Measurements from ENCODE around the gene STARD7.
A peak's percentile ranks its signal among the peaks of the same experiment; 100 is the strongest.

The STARD7 gene

DNA sequence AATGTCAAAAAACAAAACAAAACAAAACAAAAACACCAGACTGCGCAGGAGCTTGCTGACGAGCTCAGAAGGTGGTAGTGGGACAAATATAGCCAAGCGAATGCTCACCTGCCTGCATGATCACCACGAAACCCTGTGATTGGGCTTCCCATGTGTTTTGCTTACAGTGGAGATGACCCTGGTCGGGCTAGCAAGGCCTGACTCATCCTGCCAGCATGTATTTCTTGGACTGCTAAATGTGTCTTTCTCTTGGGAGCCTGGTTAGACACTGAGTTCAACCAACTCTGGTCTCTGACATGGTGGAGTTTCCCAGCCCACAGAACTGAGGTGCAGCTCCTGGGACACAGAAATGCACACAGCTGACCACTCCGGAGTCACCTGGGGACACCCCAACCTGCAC, 32.7 kb downstream of the STARD7 start:
- H3K4me3 ChIP-seq (replicated peaks; ENCODE audit: low read depth, low read length): no peak overlapping the region
- TF ChIP-seq CTCF (IDR thresholded peaks at IDR 0.05; ENCODE audit: low read length, missing control alignments): no peak
- DNase-seq (ENCODE audit: low read depth): peak; percentile 41

- peak; percentile 70 for DNase-seq (ENCODE audit: low read depth)
- TF ChIP-seq CTCF (IDR thresholded peaks at IDR 0.05; ENCODE audit: low read length, missing control alignments): peak; percentile 98
- no peak overlapping the region for H3K4me3 ChIP-seq (replicated peaks; ENCODE audit: low read depth, low read length)
These were observed 34.1 kb downstream of the STARD7 start for GRCh38 chr2:96174251-96175144.

DNA sequence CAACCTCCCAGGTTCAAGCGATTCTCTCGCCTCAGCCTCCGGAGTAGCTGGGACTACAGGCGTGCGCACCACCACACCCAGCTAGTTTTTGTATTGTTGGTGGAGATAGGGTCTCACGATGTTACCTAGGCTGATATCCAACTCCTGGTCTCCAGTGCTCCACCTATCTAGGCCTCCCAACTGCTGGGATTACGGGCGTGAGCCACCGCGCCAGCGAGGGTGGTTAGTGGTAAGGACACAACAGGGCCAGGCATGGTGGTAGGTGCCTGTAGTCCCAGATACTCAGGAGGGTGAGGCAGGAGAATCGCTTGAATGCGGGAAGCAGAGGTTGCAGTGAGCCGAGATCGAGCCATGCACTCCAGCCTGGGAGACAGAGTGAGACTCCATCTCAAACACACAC, 36.8 kb downstream of the STARD7 start:
- H3K4me3 ChIP-seq (replicated peaks; ENCODE audit: low read depth, low read length): no peak overlapping the region
- DNase-seq (ENCODE audit: low read depth): no peak
- TF ChIP-seq CTCF (IDR thresholded peaks at IDR 0.05; ENCODE audit: low read length, missing control alignments): no peak

- no peak for TF ChIP-seq CTCF (IDR thresholded peaks at IDR 0.05; ENCODE audit: low read length, missing control alignments)
These were observed 38.0 kb downstream of the STARD7 start for GRCh38 chr2:96170626-96171025.

GRCh38 chr2:96169868-96170507, 38.6 kb downstream of the STARD7 start:
- no peak for TF ChIP-seq CTCF (IDR thresholded peaks at IDR 0.05; ENCODE audit: low read length, missing control alignments)
- no peak for DNase-seq (ENCODE audit: low read depth)
- H3K4me3 ChIP-seq (replicated peaks; ENCODE audit: low read depth, low read length): no peak overlapping the region

More at GRCh38 chr2:96170626-96171025, 38.0 kb downstream of the STARD7 start:
- no peak for DNase-seq (ENCODE audit: low read depth)
- no peak overlapping the region for H3K4me3 ChIP-seq (replicated peaks; ENCODE audit: low read depth, low read length)

- DNase-seq (ENCODE audit: low read depth): no peak
- no peak overlapping the region for H3K4me3 ChIP-seq (replicated peaks; ENCODE audit: low read depth, low read length)
- no peak for TF ChIP-seq CTCF (IDR thresholded peaks at IDR 0.05; ENCODE audit: low read length, missing control alignments)
These were observed 41.1 kb downstream of the STARD7 start for GRCh38 chr2:96167407-96168013.
